SHP77 treated with DMSO at 0.1 percent for 48 hours (cell line): Measurements from ENCODE around the gene LMBR1L.
"Not testable (repeated sequence)": the region's sequence is repeated elsewhere in the genome, so short reads cannot be mapped to it uniquely, and the experiment has no call there.

ENCODE experiments used
- DNase-seq: peaks from one replicate; lab custom pipeline; 2025; lab: John Stamatoyannopoulos, UW

LMBR1L gene

GRCh38 chr12:49088150-49088931 lies 22.3 kb downstream of the LMBR1L start:
- peak; percentile 91 for DNase-seq

- no peak for DNase-seq
Measured at GRCh38 chr12:49086116-49086515, 24.5 kb downstream of the LMBR1L start.

GRCh38 chr12:49084438-49084837 lies 26.2 kb downstream of the LMBR1L start:
- no peak for DNase-seq

GRCh38 chr12:49079793-49080192 lies 30.9 kb downstream of the LMBR1L start:
- no peak for DNase-seq

GRCh38 chr12:49070971-49071370 lies 39.7 kb downstream of the LMBR1L start:
- DNase-seq, result no peak

GRCh38 chr12:49069507-49070346 lies 40.9 kb downstream of the LMBR1L start, which contains the start of gene RHEBL1:
TSS of gene RHEBL1 (minus strand) at chr12:49069979. CDS start at chr12:49069785, 194 bp downstream.
- peak; percentile 95 for DNase-seq

GRCh38 chr12:49068879-49069506 lies 41.7 kb downstream of the LMBR1L start:
- DNase-seq, result no peak

GRCh38 chr12:49066120-49066519 lies 44.5 kb downstream of the LMBR1L start:
- DNase-seq, result no peak

- DNase-seq, result no peak
Measured at GRCh38 chr12:49064767-49065152, 45.9 kb downstream of the LMBR1L start.

- not testable (repeated sequence) for DNase-seq
Measured at GRCh38 chr12:49061916-49062315, 48.7 kb downstream of the LMBR1L start.

- DNase-seq, result no peak
Measured at GRCh38 chr12:49061157-49061650, 49.4 kb downstream of the LMBR1L start.

- DNase-seq, result peak; percentile 93
Measured at GRCh38 chr12:49060237-49061156, 50.1 kb downstream of the LMBR1L start, which contains the start of gene KMT2D. TSS of gene KMT2D (minus strand) at chr12:49060794. CDS start at chr12:49055324, 5,470 bp downstream.

GRCh38 chr12:49059299-49060171 lies 51.1 kb downstream of the LMBR1L start:
- DNase-seq, result no peak

GRCh38 chr12:49059045-49059298 lies 51.7 kb downstream of the LMBR1L start:
- DNase-seq, result no peak

- no peak for DNase-seq
Measured at GRCh38 chr12:49058366-49059044, 52.1 kb downstream of the LMBR1L start.

GRCh38 chr12:49057888-49058287 lies 52.8 kb downstream of the LMBR1L start:
- DNase-seq, result no peak

- no peak for DNase-seq
Measured at GRCh38 chr12:49055978-49056754, 54.5 kb downstream of the LMBR1L start.

GRCh38 chr12:49055092-49055491 lies 55.6 kb downstream of the LMBR1L start:
- no peak for DNase-seq

- no peak for DNase-seq
Measured at GRCh38 chr12:49054524-49054923, 56.1 kb downstream of the LMBR1L start.
